Measurements from ENCODE around the gene UBAP1L.

UBAP1L gene

DNA sequence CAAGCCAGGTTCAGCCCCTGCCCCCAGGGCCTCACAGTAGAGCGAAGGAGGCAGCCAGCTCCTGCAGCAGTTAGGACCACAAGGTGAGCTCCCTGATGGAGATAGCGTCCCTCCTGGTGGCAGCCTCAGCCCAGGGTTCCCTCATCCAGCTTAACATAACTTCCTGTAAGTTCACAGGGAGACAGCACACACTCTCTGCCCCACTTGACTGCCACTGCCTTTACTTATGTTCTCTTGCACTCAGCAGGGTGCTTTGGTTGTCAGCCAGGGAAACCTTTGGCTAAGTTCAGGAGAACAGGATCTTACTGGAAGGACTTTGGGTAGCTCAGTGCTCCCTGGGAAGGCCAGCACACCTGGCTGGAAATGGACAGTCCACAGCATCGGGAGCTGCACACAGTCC is 27.6 kb downstream of the UBAP1L start:
- Histone ChIP-seq H3K36me3 (replicated peaks) (no peaks in the 10 kb centered on the region), H3K27ac (no peak overlapping the region), H3K4me3 (ENCODE audit: low read depth, low read length) (no peak overlapping the region), H3K27me3 (replicated peaks) (no peaks in the 10 kb centered on the region)
- DNase-seq: no peak
- TF ChIP-seq, protein P1, sequence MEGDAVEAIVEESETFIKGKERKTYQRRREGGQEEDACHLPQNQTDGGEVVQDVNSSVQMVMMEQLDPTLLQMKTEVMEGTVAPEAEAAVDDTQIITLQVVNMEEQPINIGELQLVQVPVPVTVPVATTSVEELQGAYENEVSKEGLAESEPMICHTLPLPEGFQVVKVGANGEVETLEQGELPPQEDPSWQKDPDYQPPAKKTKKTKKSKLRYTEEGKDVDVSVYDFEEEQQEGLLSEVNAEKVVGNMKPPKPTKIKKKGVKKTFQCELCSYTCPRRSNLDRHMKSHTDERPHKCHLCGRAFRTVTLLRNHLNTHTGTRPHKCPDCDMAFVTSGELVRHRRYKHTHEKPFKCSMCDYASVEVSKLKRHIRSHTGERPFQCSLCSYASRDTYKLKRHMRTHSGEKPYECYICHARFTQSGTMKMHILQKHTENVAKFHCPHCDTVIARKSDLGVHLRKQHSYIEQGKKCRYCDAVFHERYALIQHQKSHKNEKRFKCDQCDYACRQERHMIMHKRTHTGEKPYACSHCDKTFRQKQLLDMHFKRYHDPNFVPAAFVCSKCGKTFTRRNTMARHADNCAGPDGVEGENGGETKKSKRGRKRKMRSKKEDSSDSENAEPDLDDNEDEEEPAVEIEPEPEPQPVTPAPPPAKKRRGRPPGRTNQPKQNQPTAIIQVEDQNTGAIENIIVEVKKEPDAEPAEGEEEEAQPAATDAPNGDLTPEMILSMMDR (IDR thresholded peaks at IDR 0.05; ENCODE audit: low read depth, low read length, missing control alignments): no peak
- in situ Hi-C loops (cut with HindIII; ENCODE audit: low pct_ligation_motif_present, low sequenced_read_pairs): no loop called here

DNA sequence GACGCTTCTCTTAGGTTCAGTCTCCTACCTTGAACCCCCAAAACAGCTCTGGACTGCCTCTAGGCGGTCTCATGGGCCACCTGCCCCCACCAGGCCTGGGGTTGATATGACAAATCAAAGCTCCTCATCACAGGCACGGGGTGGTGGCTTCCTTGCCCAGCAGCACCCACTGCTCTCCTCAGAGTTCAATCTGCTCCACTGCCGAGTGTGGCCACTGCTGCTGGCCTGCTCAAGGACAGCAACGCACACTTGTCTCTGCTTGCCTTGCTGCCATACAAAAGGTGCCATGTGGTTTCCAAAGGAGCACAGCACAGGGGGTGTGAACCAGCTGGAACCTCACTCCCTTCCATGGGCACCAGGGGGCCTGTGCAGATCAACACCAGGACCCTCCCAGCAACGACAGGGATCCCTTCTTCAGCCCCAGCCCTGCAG is 28.3 kb downstream of the UBAP1L start:
- Histone ChIP-seq H3K4me3 (ENCODE audit: low read depth, low read length) (no peak overlapping the region), H3K36me3 (replicated peaks) (no peaks in the 10 kb centered on the region), H3K27me3 (replicated peaks) (no peaks in the 10 kb centered on the region), H3K27ac (no peak overlapping the region)
- DNase-seq: peak; percentile 7
- in situ Hi-C loops (cut with HindIII; ENCODE audit: low pct_ligation_motif_present, low sequenced_read_pairs): no loop called here
- TF ChIP-seq, protein P1 (IDR thresholded peaks at IDR 0.05; ENCODE audit: low read depth, low read length, missing control alignments): peak; percentile 58

DNA sequence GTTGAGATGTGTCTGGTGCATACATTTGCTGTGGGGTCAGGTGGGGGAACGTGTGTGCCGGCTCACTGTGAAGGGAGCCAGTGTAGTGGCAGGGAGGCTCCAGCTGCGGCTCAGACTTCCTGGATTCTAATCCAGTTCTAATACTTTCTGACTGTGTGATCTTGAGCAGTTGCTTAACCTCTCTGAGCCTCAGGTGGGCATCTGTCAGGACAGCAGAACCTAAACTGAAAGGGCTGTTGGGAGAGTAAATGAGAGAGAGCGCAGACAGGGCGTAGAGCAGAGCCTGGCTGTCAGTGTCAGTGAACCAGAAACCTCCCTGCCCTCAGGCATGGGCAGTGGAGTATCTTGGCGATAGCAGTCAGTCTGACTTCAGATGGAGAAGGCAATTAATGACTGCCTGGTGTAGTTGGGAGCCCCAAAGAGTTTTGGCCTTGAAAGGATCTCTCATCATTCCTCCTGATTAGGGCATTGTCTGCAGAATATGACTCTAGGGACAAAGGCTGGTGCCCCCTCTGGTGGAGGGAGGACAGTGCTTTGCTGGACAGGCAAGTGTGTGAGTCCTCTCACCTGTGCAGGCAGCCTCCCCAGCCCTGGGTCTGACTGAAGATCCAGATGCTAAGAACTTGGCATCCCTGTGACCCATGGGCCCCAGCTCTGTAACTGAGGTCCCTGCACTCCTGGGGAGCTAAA is 28.9 kb downstream of the UBAP1L start:
- peak; percentile 15 for DNase-seq
- no peaks in the 10 kb centered on the region for H3K36me3 ChIP-seq (replicated peaks)
- H3K27ac ChIP-seq: no peak overlapping the region
- TF ChIP-seq, protein P1 (IDR thresholded peaks at IDR 0.05; ENCODE audit: low read depth, low read length, missing control alignments): peak; percentile 77
- H3K27me3 ChIP-seq (replicated peaks): no peaks in the 10 kb centered on the region
- in situ Hi-C loops (cut with HindIII; ENCODE audit: low pct_ligation_motif_present, low sequenced_read_pairs): no loop called here
- H3K4me3 ChIP-seq (ENCODE audit: low read depth, low read length): no peak overlapping the region

DNA sequence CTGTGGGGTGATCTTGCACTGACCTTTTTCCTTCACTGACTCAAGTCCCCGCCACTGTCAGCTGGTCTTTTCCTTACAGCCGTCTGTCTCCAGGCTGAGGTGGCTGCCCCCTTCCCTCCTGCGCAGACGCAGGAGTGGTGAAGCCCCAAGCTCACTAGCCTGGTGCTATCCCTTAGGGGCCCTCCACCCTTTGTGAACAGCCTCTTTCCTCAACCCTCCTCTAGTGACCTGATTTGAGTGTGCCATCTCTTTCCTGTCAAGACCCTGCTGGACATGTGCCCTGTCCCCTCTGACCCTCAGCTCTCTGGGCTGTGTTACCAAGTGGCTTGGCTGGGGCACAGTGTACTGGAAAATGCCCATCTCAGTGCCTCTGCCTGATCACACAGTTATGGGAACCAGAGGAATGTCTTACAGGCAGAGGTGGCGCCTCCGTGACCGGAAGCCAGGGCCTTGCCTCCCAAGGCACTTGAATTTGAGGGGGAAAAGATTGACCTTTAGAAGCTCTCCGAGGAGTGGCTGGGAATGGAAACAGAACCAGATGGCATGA is 29.7 kb downstream of the UBAP1L start:
- no peak for DNase-seq
- Histone ChIP-seq H3K36me3 (replicated peaks) (no peaks in the 10 kb centered on the region), H3K4me3 (ENCODE audit: low read depth, low read length) (no peak overlapping the region), H3K27ac (no peak overlapping the region), H3K27me3 (replicated peaks) (no peaks in the 10 kb centered on the region)
- TF ChIP-seq, protein P1 (IDR thresholded peaks at IDR 0.05; ENCODE audit: low read depth, low read length, missing control alignments): no peak
- in situ Hi-C loops (cut with HindIII; ENCODE audit: low pct_ligation_motif_present, low sequenced_read_pairs): no loop called here

DNA sequence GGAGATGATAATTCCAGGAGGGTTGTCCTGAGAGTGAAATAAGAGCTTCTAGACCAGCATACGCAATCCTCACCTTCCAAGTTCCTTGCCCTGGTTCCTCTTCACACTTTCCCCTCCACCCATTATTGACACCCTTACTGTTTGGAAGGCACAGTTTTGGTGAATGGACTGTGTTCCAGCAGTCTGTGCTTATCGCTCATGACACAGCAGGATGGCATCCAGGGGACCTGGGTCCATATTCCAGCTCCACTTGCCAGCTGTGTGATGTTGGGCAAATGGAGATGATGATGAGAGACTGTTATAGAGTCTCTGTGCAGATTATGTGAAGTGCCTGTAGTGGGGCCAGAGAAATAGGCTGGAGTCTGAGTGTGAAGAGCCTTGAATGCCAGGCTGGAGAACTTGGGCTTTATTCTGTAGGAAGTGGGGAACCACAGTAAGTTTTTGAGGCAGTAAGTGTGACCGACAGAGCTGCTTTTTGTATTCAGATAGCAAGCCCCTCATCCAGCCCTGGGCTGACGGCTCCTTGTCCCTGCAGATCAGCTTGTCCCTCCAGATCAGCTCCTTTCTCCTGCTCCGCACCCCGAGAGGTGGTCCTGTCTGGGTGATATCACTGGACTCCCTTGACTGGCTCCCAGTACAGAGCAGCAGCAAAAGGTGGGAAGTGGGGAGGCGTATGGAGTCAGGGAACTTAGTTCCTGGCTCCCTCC is 30.3 kb downstream of the UBAP1L start:
- in situ Hi-C loops (cut with HindIII; ENCODE audit: low pct_ligation_motif_present, low sequenced_read_pairs): no loop called here
- DNase-seq: no peak

More for the DNA sequence above, 30.3 kb downstream of the UBAP1L start:
- TF ChIP-seq, protein P1 (IDR thresholded peaks at IDR 0.05; ENCODE audit: low read depth, low read length, missing control alignments): no peak
- Histone ChIP-seq H3K36me3 (replicated peaks) (no peaks in the 10 kb centered on the region), H3K27me3 (replicated peaks) (no peaks in the 10 kb centered on the region), H3K27ac (no peak overlapping the region), H3K4me3 (ENCODE audit: low read depth, low read length) (no peak overlapping the region)

All from brain microvascular endothelial cell (primary cell).